GM21723 (cell line): ENCODE results near the gene ZNF684.
"Not testable (repeated sequence)": the region's sequence is repeated elsewhere in the genome, so short reads cannot be mapped to it uniquely, and the experiment has no call there.

Source experiments
- ATAC-seq: cut with Tn5 transposase; IDR thresholded peaks from one replicate; pipeline ENCODE4 v1.9.1; 2021; ENCODE audit warnings: mild to moderate bottlenecking, moderate library complexity; ENCODE audit not compliant: unreplicated experiment

ZNF684 gene

DNA sequence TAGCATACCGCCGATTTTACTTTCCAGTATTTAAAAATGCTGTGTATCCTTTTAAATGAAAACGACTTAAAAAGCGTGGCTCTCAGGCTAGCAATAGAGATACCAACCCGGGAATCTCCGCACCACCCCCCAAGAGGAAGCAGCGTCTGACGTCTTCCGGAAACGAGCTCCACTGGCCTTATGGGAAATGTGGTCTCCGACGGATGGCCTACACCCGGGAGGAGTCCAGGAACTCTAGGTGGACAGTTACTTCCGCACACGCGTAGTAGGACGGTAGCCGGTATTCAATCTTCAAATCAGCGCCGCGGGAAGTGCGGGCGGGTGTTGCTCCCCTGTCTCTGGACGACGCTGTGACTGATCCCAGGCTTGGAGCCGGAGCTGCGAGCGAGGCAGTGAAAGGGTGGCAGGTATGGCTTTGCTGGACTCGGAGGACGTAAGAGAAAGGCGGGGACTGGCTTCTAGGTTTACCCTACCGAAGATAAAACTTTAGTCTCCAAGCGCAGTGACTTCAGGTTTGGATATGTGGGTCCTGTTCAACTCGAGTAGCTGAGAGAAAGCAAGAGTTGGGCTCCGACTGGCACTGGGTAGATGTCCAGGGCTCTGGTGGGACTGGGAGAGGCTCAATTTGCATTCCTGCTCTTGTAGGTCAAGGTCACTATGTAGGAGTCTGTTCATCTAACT lies at the start of gene ZNF684:
TSS of gene ZNF684 (plus strand) at position 257 of the 681 bp plus-strand sequence. CDS start 1,530 bp downstream, outside the sequence.
- ATAC-seq = peak; percentile 93

DNA sequence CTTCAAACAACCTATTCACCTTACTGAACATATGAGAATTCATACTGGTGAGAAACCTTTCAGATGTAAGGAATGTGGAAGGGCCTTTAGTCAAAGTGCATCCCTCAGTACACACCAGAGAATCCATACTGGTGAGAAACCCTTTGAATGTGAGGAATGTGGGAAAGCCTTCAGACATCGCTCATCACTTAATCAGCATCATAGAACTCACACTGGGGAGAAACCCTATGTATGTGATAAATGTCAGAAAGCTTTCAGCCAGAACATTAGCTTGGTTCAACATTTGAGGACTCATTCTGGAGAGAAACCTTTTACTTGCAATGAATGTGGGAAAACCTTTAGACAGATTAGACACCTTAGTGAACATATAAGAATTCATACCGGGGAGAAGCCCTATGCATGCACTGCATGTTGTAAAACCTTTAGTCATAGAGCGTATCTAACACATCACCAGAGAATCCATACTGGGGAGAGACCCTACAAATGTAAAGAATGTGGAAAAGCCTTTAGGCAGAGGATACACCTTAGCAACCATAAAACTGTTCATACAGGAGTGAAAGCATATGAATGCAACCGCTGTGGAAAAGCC lies 36.0 kb upstream of the ZNF684 start:
- no peak for ATAC-seq

DNA sequence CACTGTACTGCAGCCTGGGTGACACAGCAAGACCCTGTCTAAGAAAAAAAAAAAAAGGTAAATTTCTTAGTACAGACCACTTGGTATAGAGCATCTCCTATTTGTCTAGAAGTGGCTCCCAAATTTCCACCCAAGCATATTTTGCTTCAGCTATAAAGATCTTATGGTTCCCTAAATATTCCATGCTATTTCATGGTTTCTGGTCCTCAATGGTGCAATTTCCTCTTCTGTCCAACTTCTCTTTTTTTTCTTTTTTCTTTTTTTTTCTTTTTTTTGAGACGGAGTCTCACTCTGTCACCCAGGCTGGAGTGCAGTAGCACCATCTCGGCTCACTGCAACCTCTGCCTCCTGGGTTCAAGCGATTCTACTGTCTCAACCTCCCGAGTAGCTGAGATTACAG lies 28.8 kb upstream of the ZNF684 start:
- not testable (repeated sequence) for ATAC-seq

DNA sequence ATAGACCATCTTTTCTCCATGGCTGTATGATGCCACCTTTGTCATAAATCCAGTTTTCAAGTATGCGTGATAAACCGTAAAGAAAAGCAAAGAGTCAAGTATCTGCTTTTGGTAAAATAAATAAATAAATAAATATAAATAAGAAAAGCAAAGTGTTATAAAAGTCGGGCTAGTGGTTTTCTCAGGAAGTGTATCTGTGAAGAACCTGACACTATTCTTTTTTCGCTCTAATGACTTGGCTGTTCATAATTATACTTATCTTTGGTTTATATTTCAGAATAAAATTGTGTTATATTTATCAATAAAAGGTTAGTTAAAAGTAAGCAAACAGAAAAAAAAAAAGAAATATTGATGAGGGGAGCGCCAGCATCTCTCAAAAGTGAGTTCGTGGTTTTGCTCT lies 23.5 kb upstream of the ZNF684 start:
- ATAC-seq = no peak

DNA sequence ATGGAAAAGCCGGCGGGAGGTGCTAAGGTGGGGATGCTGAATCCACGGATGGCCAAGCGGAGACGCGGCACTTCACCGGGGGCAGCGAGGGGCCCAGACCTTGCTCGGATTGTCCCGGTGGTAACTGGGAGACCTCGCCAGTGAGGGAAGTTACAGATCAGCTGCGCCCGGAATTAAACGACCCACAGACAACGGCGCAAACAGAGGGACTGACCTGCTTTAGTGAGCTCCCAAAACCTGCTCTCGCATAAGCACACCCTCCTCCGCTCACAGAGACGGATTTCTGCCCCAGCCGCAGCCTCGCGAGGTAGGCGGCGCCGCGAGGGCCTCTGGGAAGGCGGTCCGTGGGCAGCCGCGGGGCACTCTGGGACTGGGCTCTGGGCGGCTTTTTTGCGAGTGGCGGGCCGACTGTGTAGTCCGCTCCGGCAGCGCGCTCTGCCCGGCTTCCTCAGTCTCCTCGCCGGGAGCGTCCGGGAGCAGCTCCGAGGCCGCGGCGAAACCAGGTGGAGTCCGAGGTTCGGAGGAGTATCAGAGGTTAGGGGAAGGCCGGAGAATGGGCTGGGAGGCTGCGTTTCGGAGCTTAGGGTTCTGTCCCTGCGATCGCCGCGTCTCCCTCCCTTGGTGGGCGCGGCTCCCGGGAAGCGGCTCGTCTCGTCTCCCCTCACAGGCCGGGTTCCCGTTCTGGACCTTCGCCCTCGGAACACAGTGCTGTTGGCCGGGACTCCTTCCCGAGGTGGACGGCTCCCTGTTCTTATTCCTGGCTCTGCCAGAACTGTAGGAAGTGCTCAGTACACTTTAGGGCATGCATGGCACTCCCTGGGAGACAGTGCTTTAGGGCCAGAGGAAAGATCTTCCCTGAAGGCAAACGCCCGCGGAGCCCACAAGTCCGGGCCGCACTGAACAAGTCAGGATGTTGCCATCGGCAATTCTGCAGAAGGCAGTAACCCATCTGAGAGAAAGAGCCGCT lies 22.8 kb upstream of the ZNF684 start, which contains the start of gene EXO5:
TSS of gene EXO5 (plus strand) at position 393 of the 967 bp plus-strand sequence. CDS start 5,778 bp downstream, outside the sequence.
- ATAC-seq = peak; percentile 93

DNA sequence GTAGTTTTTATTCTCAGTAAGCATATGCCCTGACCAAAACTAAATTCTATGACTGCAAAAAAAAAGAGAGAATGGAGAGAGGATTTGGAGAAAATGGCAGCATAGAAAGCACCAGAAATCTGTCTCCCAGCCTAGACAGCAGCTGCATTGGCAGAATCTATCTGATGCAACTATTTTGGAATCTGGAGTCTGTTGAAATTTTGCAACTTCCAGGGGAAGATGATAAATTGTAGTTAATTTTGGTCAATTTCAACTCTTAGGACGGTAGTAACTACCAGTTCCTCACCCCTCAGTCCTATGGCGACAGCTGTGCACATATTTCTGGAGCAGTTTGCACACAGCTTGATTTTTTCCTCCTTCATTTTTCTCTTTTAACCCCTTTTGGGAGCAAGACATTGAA lies 11.9 kb upstream of the ZNF684 start:
- ATAC-seq = no peak

DNA sequence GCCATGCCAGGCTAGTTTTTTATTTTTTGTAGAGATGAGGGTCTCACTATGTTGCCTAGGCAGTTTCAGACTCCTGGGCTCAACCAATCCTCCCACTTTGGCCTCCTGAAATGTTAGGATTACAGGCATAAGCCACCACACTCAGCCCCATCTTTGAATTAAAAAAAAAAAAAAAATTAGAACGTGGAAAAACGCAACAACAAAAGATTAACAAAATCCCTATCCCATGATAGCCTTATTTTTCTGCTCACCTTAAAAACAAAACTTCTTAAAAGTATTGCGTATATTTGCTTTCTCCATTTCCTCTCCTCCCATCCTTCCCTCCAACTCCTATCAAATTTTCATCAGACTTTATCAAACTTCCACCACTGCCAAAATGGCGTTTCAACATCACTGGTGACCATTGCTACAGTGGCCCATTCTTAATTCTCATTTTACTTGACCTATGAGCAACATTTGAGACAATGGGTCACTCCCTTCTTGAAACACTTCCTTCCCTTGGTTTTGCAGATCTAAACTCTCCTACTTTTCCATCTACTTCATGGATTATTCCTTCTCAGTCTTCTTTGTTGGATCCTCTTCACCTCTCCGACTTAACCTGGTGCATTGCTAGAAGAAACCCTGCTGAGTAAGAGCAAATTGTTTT lies 579 bp upstream of the ZNF684 start:
- no peak for ATAC-seq

DNA sequence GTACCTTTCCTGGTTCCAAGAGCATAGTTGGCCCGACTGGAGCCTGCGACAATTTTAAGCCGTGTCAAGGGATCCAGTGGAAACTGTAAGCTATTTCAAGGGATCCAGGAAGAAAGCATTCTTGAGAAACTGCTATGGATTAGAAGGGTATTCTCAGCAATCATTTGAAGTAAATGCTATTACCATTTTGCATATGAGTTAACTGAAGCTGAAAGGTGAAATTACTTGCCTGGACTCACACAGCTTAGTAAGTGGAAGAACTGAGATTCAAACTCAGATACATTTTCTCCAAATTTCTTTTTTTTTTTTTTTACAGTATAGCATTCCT lies 589 bp downstream of the ZNF684 start:
- ATAC-seq = no peak

DNA sequence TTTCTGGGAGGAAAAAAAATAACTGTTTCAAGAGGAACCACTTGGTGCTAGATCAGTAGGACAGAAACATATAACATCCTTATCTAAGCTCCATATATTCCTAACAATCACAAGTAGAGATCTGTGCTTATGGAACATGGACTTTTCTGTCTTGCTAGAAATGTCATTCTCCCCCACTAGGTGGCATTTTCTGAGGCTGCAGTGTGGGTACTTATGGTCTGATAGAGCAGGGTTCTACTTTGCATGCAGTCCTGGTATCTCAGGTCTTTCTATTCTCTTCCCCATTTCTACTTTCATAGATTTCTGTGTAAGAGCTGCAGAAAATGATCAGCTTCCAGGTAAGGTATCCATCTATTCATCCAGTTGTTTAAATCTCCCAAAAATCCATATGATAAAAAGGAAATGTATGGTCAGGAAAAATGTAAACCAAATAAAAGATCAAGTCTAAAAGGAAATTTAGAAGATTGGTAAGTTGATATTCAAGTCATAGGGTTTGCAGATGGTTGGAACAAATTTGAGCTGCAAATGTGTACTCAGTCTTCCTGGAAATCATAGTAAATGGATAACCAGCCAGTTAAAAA lies 1.5 kb downstream of the ZNF684 start:
- no peak for ATAC-seq

DNA sequence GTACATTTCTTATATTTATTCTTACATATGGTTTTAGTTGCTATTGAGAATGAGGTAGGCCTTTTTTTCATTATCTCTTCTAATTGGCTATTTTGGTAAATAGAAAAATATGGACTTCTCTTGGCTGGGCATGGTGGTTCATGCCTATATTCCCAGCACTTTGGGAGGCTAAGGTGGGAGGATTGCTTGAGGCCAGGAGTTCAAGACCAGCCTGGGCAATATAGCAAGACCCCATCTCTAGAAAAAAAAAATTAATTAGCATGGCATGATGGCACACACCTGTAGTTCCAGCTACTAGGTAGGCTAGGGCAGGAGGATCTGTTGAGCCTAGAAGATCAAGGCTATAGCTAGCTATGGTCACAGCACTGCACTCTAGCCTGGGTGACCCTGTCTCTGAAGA lies 3.2 kb downstream of the ZNF684 start:
- no peak for ATAC-seq

DNA sequence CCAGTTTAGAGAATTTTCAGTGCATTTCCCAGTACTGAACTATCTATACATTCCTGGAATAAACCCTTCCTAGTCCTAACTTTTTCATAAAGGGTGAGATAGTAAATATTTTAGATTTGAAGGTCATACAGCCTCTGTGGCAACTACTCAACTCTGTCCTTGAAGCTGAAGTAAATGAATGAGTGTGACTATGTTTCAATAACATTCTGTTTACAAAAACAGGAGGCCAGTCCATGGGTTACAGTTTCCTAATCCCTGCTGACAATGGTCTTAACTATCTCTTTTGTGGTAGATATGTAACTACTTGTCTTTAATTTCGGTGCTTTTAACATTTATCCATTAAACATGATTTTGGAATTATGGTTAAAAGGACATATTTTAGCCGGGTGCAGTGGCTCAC lies 4.3 kb downstream of the ZNF684 start:
- no peak for ATAC-seq

DNA sequence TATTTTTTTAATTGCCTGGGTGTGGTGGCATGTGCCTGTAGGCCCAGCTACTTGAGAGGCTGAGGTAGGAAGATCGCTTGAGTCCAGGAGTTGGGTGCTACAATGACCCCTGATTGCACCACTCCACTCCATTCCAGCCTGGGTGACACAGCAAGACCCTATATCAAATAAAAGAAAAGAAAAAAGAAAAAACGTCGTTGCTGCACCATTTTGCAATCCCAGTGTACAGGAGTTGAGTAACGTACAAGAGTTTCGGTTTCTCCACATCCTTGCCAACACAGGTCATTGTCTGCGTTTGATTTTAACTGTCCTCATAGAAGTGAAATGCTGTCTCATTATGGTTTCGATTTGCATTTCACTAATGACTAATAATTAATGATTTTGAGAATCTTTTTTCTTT lies 7.9 kb downstream of the ZNF684 start:
- no peak for ATAC-seq

DNA sequence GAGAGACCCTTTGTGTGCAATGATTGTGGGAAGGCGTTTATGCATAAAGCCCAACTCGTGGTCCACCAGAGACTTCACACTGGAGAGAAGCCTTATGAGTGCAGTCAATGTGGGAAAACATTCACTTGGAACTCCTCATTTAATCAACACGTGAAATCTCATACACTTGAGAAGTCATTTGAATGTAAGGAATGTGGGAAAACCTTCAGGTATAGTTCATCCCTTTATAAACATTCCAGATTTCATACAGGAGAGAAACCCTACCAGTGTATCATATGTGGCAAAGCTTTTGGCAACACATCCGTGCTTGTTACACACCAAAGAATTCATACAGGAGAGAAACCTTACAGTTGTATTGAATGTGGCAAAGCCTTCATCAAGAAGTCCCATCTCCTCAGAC lies 15.5 kb downstream of the ZNF684 start:
- no peak for ATAC-seq

DNA sequence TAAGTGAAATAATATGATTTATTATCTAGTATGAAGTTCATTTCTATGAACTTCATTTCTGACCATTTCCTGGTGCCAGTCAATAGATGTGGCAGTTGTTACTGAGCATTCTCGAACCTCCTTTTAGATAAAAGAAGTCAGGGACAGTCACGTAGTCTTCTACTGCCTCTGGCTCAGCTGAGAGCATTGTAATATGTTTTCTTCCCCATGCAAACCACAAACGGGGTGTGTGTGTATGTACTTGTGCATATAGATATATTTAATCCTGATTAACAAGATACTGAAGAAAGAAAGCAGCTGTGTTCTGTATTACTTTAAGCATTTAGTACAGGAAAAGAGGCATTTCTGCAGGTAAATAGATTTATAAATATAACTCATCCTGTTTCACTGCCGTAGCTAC lies 21.6 kb downstream of the ZNF684 start:
- ATAC-seq = no peak

DNA sequence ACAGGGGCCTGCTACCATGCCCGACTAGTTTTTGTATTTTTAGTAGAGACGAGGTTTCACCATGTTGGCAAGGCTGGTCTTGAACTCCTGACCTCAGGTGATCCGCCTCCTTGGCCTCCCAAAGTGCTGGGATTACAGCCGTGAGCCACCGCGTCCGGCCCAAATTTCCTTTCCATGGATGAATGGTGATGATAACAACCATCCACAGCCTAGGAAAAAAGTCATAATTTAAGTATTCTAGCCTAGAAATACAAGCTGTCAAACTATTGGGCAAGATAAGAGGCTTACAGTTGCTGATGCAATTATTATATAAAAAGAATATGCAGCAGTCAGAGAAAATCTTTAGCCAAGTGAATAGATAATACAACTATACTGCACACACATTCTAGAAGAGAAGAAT lies 23.4 kb downstream of the ZNF684 start:
- not testable (repeated sequence) for ATAC-seq

DNA sequence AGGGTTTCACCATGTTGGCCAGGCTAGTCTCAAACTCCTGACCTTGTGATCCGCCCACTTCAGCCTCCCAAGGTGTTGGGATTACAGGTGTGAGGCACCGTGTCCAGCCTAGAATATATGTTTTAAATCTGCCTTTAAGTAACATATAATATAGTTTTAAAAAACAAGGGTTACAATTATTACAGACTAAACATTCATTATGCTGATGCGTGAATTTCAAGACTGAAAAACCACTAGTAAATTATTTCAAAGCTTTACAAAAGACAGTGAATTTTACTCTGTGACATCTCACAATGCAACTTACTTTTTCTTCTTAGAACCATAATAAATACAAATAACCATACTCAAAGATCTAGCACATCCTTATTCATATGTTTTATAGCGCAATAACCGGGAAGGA lies 24.7 kb downstream of the ZNF684 start:
- no peak for ATAC-seq

DNA sequence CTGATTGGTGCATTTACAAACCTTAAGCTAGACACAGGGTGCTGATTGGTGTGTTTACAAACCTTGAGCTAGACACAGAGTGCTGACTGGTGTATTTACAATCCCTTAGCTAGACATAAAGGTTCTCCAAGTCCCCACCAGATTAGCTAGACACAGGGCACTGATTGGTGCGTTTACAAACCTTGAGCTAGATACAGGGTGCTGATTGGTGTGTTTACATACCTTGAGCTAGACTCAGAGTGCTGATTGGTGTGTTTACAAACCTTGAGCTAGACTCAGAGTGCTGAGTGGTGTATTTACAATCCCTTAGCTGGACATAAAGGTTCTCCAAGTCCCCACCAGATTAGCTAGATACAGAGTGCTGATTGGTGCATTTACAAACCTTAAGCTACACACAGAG lies 26.8 kb downstream of the ZNF684 start:
- not testable (repeated sequence) for ATAC-seq

DNA sequence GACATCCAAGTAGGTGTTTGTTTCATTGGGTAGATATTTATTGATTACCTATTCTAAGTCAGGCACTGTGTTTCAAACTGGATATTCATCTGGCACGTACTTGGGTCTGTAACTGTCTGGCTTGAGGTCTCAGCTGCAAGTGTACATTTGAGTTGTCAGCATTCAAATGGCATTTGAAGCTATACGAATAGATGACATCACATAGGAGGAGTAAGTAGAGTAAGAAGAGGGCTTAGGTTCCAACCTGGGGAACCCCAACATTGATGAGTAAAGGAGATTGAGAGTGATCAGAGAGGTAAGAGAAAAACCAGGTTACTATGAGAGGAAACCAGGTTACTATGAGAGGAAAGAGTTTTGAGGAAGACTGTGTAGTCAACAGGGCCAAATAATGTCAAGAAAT lies 30.7 kb downstream of the ZNF684 start:
- no peak for ATAC-seq

DNA sequence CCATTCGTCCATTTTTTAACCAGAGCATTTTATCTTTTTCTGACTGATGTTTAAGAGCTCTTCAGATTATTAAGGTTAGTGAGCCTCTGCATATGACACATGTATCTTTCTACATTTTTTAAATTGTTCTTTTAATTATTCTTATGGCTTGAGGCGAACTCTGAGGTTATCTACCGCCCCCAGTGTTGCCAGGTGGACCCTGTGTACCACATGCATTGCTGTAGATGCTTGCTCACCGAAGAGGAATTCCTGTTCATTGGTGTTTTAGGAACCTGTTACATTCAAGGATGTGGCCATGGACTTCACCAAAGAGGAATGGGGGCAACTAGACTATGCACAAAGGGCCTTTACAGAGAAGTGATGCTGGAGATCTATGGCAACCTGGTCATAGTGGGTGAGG lies 31.8 kb downstream of the ZNF684 start:
- ATAC-seq = no peak

DNA sequence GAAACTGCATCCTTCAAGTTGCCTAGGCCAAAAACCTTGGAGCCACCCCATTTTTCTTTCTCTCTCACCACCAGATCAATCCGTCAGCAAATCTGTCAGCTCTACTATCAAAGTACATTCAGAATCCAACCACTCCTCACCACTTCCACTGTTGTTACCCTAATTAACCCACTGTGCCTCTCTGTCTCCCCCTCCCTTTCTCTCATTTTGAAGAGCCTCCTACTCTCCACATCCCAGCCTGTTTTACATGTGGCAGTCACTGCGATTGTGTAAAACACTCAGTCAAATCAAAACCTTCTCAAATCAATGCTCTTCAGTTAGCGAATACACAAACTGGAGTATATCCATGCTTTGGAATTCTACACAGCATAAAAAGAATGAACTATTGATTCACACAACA lies 33.1 kb downstream of the ZNF684 start:
- ATAC-seq = no peak

DNA sequence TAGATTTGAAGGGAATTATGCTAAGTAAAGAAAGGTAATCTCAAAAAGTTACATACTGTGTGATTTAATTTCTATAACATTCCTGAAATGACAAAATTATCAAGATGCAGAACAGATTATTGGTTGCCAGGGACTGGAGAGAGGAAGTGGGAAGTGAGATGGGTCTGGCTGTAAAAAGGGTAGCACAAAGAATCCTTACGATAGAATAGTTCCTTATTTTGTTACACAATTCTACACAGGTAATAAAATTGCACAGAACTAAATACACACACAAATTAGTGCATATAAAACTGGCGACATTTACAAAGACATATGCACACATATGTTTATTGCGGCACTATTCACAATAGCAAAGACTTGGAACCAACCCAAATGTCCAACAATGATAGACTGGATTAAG lies 33.5 kb downstream of the ZNF684 start:
- ATAC-seq = no peak
